Erythroblast (primary cell): ENCODE measurements around the gene TMEM131L.

Source experiments
- DNase-seq, 2 experiments: peaks; one replicate each; lab custom pipeline; 2025; lab: John Stamatoyannopoulos, UW
- GATA1 ChIP-seq: IDR thresholded peaks from 2 replicates; pipeline ENCODE4 v1.6.1; 2011; ENCODE audit warnings: low read depth, mild to moderate bottlenecking, control low read depth, low read length, moderate library complexity
- POLR2A ChIP-seq: IDR thresholded peaks from 2 replicates; pipeline ENCODE4 v1.6.1; 2011; ENCODE audit warnings: mild to moderate bottlenecking, low read length

Gene TMEM131L

DNA sequence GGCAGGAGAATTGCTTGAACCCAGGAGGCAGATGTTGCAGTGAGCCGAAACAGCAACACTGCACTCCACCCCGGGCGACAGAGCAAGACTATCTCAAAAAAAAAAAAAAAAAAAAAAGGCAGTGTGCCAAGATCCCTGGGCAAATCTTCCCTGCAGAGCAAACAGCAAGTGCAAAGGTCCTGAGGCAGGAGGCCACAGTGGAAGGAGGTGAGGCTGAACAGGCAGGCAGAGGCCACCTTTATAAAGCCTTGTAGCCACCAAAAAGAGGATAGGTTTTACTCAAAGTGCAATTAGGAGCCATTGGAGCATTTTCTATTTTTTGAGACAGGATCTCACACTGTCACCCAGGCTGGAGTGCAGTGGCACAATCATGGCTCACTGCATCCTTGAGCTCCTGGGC is 172.8 kb downstream of the TMEM131L start:
- no peak for DNase-seq
- no peak for TF ChIP-seq GATA1
- TF ChIP-seq POLR2A, result no peak

GRCh38 chr4:153639833-153640802 is 174.0 kb downstream of the TMEM131L start:
- no peak for DNase-seq
- TF ChIP-seq POLR2A (no peak), GATA1 (no peak)

DNA sequence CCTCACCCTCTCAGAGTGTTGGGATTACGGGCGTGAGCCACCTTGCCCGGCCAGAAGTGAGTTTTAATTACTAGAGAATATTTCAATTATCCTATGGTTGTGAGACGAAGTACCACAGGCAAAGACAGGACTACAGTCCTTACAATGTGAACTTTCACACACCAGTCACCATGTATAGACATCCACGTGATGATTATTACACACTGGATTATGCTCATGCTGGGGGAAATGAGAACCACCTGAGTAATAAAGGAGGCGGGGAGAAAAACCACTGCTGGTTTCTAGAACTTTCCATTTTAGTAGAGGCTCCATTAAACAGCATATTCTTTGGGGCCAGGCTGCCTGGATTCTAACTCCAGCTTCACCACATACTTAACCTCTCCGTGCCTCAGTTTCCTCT is 175.4 kb downstream of the TMEM131L start:
- no peak for DNase-seq
- TF ChIP-seq POLR2A (no peak), GATA1 (no peak)

- DNase-seq, result peak; percentile 55 to 58
- TF ChIP-seq POLR2A, result no peak
- no peak for TF ChIP-seq GATA1
Measured at GRCh38 chr4:153643406-153644383, 177.5 kb downstream of the TMEM131L start.

- peak in 1 of 2 experiments; percentile 16 for DNase-seq
- TF ChIP-seq GATA1, result no peak
- TF ChIP-seq POLR2A, result no peak
Measured at GRCh38 chr4:153645183-153645582, 179.0 kb downstream of the TMEM131L start.

GRCh38 chr4:153646261-153646660 is 180.1 kb downstream of the TMEM131L start:
- DNase-seq, result no peak
- TF ChIP-seq GATA1, result no peak
- no peak for TF ChIP-seq POLR2A

GRCh38 chr4:153646978-153647377 is 180.8 kb downstream of the TMEM131L start:
- DNase-seq, result no peak
- TF ChIP-seq GATA1 (no peak), POLR2A (no peak)

- DNase-seq, result no peak
- TF ChIP-seq GATA1 (no peak), POLR2A (no peak)
Measured at GRCh38 chr4:153647975-153648374, 181.8 kb downstream of the TMEM131L start.

GRCh38 chr4:153649572-153649991 is 183.4 kb downstream of the TMEM131L start:
- peak; percentile 49 to 56 for DNase-seq

DNA sequence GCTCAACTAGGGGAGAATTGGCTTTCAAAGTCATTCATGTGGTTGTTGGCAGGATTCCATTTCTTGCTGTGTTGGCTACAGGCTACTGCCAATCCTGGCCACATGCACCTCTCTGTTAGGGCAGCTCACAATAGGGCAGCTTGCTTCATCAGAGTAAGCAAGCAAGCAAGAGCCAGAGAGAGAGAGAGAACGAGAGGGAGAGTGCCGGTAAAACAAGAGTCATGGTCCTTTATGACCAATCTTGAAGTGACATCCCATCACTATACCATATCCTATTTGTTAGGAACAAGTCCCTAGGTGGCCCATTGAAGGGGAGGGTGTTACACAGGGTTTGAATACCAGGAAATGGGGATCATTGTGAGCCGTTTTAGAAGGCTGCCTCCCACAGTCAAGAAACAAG is 185.0 kb downstream of the TMEM131L start:
- TF ChIP-seq POLR2A, result no peak
- TF ChIP-seq GATA1, result no peak
- no peak for DNase-seq

More at GRCh38 chr4:153649572-153649991, 183.4 kb downstream of the TMEM131L start:
- TF ChIP-seq GATA1 (no peak), POLR2A (no peak)

DNA sequence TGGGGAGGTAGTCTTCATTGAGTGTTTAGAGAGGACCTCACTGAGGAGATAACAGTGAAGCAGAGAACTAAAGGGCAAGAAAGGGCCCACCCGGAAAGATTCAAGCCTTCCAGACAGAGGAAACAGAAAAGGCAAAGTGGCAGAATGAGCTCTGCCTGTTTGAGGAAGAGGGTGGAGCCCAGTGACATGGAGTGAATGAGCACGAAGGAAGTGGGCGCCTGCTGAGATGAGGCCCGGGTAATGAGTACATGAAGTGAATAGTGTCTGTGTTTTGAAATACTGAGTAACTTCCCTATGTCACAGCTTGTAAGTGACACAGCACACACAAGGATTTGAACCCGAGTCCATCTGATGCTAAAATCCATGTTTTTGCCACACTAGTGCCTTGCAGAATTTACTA is 185.4 kb downstream of the TMEM131L start:
- TF ChIP-seq GATA1 (no peak), POLR2A (no peak)
- no peak for DNase-seq

GRCh38 chr4:153652051-153652784 is 186.1 kb downstream of the TMEM131L start:
- DNase-seq, result no peak
- no peak for TF ChIP-seq GATA1
- TF ChIP-seq POLR2A, result no peak
